ENCODE data around the gene RUBCNL.

DNA sequence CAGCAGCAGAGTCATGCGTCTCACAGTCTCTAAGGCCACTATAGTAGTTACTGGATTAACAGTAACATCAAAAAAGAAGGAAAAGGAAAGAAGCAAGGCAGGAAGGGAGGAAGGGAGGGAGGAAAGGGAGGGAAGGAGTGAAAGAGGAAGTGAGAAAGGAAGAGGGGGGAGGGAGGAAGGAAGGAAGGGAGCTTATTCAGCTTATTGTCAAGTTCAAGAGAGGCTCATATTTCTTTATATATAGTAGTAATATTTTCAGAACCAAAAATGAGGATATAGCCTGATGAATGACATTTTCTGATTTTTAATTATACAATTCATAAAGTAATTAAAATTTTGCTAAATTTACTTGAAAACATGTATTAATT, 17.7 kb upstream of the RUBCNL start:
- TF ChIP-seq EZH2 (IDR thresholded peaks at IDR 0.05) (no peak), POLR2AphosphoS5 (IDR thresholded peaks at IDR 0.05; ENCODE audit: borderline replicate concordance, low read depth, low read length) (no peak), FOXP2 (optimal IDR thresholded peaks at IDR 0.05; ENCODE audit: control extremely low read depth, extremely low read length, insufficient read depth) (no peak)
